Measurements from ENCODE around the gene TNNT1.
A peak's percentile ranks its signal among the peaks of the same experiment; 100 is the strongest.

GRCh38 chr19:55165952-55166529 is 17.0 kb upstream of the TNNT1 start:
- no peak for TF ChIP-seq FOXJ3 (CRISPR knock-in tag; IDR thresholded peaks at IDR 0.05)
- TF ChIP-seq RAD21 (IDR thresholded peaks at IDR 0.05; ENCODE audit: low read length): 0 out of 2 replicates have a peak, but pooled peaks have one; percentile 7
- TF ChIP-seq, protein P1, sequence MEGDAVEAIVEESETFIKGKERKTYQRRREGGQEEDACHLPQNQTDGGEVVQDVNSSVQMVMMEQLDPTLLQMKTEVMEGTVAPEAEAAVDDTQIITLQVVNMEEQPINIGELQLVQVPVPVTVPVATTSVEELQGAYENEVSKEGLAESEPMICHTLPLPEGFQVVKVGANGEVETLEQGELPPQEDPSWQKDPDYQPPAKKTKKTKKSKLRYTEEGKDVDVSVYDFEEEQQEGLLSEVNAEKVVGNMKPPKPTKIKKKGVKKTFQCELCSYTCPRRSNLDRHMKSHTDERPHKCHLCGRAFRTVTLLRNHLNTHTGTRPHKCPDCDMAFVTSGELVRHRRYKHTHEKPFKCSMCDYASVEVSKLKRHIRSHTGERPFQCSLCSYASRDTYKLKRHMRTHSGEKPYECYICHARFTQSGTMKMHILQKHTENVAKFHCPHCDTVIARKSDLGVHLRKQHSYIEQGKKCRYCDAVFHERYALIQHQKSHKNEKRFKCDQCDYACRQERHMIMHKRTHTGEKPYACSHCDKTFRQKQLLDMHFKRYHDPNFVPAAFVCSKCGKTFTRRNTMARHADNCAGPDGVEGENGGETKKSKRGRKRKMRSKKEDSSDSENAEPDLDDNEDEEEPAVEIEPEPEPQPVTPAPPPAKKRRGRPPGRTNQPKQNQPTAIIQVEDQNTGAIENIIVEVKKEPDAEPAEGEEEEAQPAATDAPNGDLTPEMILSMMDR (IDR thresholded peaks at IDR 0.05): peak; percentile 81
- TF ChIP-seq PBX3 (IDR thresholded peaks at IDR 0.05): no peak
- TF ChIP-seq FOXM1 (IDR thresholded peaks at IDR 0.05; ENCODE audit: low read depth): peak; percentile 72
- no peak for TF ChIP-seq YY1 (IDR thresholded peaks at IDR 0.05; ENCODE audit: low read depth)
- no peak for TF ChIP-seq POLR2AphosphoS5 (IDR thresholded peaks at IDR 0.05; ENCODE audit: low read depth, low read length)
- no peak for TF ChIP-seq MEF2A (IDR thresholded peaks at IDR 0.05; ENCODE audit: borderline replicate concordance, low read depth)
- no peak for TF ChIP-seq JUND (IDR thresholded peaks at IDR 0.05)
- TF ChIP-seq, protein P2, sequence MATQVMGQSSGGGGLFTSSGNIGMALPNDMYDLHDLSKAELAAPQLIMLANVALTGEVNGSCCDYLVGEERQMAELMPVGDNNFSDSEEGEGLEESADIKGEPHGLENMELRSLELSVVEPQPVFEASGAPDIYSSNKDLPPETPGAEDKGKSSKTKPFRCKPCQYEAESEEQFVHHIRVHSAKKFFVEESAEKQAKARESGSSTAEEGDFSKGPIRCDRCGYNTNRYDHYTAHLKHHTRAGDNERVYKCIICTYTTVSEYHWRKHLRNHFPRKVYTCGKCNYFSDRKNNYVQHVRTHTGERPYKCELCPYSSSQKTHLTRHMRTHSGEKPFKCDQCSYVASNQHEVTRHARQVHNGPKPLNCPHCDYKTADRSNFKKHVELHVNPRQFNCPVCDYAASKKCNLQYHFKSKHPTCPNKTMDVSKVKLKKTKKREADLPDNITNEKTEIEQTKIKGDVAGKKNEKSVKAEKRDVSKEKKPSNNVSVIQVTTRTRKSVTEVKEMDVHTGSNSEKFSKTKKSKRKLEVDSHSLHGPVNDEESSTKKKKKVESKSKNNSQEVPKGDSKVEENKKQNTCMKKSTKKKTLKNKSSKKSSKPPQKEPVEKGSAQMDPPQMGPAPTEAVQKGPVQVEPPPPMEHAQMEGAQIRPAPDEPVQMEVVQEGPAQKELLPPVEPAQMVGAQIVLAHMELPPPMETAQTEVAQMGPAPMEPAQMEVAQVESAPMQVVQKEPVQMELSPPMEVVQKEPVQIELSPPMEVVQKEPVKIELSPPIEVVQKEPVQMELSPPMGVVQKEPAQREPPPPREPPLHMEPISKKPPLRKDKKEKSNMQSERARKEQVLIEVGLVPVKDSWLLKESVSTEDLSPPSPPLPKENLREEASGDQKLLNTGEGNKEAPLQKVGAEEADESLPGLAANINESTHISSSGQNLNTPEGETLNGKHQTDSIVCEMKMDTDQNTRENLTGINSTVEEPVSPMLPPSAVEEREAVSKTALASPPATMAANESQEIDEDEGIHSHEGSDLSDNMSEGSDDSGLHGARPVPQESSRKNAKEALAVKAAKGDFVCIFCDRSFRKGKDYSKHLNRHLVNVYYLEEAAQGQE (IDR thresholded peaks at IDR 0.05; ENCODE audit: low read depth, low read length): no peak
- no peak for TF ChIP-seq EP300 (IDR thresholded peaks at IDR 0.05; ENCODE audit: borderline replicate concordance in 1 of 2, low read depth in 1 of 2, low read length in 1 of 2)
- no peak; the same call in 1 of the 2 replicates for TF ChIP-seq SMC3 (IDR thresholded peaks at IDR 0.05; ENCODE audit: low read depth, low read length)
- TF ChIP-seq SIN3A (IDR thresholded peaks at IDR 0.05; ENCODE audit: borderline replicate concordance, low read depth, low read length): no peak
